ENCODE results near the gene CXXC5. TPM values are rescaled to one million over a fixed set of nuclear protein-coding genes. Genes with fewer than 3 reads are reported as not detected.

The CXXC5 gene
- total RNA-seq, 2 donors from 2014 or later, result 4.7 to 9.0 TPM

DNA sequence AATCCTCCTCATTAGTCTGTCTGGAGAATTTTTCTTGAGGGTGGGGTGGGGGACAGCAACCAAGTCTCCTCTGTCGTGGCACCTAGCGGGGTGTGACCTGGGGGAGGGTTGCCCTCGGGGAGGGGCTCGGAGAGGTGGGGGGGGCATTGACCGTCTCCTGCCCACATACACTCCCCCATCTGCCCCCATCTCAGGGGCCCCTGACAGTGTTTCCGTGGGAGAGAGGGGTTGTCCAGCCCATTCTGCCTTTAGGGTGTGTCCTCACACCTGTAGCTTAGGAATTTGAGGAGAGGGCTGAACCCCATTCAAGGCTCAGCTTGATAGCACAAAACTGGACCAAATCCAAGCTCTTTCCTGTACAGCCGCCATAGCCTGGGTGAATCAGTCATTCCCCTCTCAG is 5.9 kb upstream of the CXXC5 start:
- ATAC-seq, result no peak
- Mint-ChIP-seq H3K4me1 (ENCODE audit: low read depth in 2 of 2) (peaks cover under 1 to 27% of the 10 kb centered on the region in 2 donors), H3K9me3 (no peaks in the 10 kb centered on the region), H3K4me3 (no peak overlapping the region), H3K27ac (peak overlapping the region in 1 of 2 donors; percentile 80), H3K36me3 (no peaks in the 10 kb centered on the region), H3K27me3 (no peaks in the 10 kb centered on the region)
- no peak for DNase-seq (ENCODE audit: low spot score)

DNA sequence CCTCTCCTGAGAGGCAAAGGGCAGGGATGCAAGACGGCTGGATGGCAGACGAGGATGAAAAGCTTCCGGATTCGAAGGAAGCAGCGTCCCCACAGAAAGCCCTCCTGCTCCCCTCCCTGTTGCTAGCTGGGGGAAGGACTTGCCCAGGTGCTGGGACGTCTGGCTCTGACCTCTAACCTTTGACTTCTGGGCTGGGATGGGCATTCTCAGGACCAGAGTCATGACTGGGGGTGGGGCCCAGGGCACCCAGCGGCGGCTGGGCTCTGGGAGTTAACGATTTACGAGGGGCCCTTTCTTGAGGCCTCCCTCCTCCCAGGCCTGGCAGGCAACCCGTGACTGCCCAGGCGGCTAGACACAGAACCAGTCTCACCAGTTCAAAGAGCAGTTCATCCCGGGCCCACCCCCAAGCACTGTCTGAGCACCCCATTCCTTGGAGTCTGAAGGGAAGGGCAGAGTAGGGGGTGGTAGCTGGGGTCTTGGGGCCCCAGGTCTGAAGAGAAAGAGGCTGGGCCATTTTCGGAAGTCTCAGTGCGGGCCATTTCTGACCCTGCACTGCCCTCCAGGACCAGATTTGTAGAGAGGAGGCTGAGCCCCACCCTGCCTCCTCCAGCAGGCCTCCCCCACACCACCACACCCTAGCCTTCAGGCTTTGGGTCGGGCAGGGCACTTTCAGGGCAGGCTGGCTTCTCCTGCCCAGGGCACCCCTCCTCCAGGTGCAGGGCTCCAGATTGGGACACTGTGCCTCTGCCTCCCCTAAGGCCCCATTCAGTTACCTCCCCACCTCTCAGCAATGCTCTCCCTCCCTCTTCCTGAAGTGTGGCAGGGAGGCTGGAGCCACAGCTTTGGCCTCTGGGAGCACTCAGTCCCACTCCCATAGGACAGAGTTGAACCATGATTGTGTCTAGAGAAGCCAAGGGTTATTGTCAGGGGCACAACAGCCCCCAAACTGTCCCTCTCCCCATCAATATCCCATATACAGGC is 5.0 kb upstream of the CXXC5 start:
- Mint-ChIP-seq H3K9me3 (no peaks in the 10 kb centered on the region), H3K36me3 (no peaks in the 10 kb centered on the region), H3K4me1 (ENCODE audit: low read depth in 2 of 2) (peaks cover 0 to 21% of the 10 kb centered on the region in 2 donors), H3K27me3 (no peaks in the 10 kb centered on the region), H3K4me3 (no peak overlapping the region), H3K27ac (peak overlapping the region in 1 of 2 donors; percentile 68)
- DNase-seq (ENCODE audit: low spot score), result no peak
- no peak for ATAC-seq

DNA sequence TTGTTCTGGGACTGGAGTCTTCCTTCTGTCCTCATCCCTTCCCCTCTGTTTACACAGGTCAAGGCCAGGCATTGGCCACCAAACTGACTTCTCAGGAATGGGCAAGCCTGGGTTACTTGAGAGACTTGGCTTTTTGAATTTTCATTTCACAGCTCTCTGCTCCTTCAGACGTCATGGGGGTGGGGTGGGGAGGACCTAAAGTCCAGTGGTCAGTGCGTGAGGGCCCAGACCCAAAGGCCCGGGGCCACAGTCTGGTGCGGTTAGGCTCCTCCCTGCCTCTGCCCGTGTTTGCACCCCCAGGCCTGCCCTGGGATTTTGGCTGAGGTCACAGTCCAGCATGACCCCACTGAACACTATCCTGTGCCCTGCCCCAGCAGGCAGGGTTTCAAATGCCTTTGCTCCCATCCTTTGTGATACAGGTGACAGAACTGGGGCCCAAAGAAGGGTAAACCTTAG is 4.1 kb upstream of the CXXC5 start:
- no peak for ATAC-seq
- H3K27me3 Mint-ChIP-seq, result no peaks in the 10 kb centered on the region
- no peak for DNase-seq (ENCODE audit: low spot score)
- peaks cover 0 to 16% of the 10 kb centered on the region in 2 donors for H3K4me1 Mint-ChIP-seq (ENCODE audit: low read depth in 2 of 2)
- no peaks in the 10 kb centered on the region for H3K9me3 Mint-ChIP-seq
- H3K36me3 Mint-ChIP-seq, result no peaks in the 10 kb centered on the region
- H3K27ac Mint-ChIP-seq, result peak overlapping the region in 1 of 2 donors; percentile 68
- no peak overlapping the region for H3K4me3 Mint-ChIP-seq

DNA sequence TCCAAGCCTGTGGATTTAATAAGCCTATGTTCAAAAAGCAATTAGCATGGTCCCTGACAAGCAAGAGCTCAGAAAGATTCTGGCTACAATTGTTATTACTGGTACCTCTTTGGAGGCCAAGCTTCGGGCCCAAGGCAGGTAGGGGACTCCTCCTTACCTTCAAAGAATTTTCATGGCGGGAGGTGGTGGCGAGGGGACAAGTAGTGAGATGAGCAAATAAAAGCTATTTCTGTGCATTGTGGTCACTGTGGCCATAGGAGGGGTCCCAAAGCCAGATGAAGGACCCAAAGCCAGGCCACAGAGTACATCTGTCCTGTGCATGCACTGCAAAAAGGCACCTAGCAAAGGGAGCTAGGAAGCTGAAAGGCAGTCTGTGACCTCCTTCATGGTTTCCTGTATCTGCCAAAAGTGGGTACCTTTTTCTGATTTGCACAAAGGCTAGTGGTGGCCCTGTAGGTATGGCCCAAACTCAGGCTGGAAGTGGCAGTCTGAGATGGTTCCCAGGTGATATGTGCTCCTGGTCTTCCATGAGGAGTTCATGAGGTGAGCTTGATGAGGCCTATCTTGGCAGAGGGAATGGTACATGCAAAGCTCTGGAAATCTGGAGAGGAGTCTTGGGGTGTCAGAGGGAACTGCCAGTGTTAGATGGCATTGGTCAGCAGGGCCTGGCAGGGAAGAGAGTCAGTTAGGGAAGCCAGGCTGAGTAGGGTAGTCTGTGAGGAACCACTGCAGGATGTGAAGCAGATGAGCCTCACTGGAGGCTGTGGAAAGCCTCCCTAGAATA is 3.3 kb upstream of the CXXC5 start:
- DNase-seq (ENCODE audit: low spot score) (no peak), ATAC-seq (no peak)
- H3K27ac Mint-ChIP-seq, result peak overlapping the region in 1 of 2 donors; percentile 68
- peaks cover 4 to 16% of the 10 kb centered on the region in 2 donors for H3K4me1 Mint-ChIP-seq (ENCODE audit: low read depth in 2 of 2)
- no peaks in the 10 kb centered on the region for H3K36me3 Mint-ChIP-seq
- no peak overlapping the region for H3K4me3 Mint-ChIP-seq
- H3K9me3 Mint-ChIP-seq, result no peaks in the 10 kb centered on the region
- no peaks in the 10 kb centered on the region for H3K27me3 Mint-ChIP-seq

DNA sequence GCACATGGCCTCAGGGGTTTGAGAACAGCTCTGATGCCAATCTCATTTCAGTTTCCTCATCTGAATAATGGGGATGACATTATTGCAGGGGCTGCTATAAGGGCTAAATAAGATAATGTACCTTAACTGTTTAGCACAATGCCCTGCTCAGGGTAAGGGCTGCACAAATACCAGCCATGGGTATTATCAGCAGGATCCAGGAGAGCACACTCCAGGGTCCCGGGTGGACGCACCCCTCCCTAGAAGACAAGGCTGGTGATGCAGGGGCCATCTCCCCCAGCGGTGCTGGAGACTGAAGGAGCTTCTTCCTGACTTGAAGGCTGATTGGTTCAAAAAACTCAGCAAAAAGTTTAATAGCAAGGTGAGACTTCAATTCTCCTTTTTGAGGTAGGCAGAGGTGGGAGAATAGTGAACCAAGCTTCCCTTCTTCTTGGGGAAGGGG is 2.7 kb upstream of the CXXC5 start:
- Mint-ChIP-seq H3K4me3 (no peak overlapping the region), H3K27ac (peak overlapping the region in 1 of 2 donors; percentile 15), H3K9me3 (no peaks in the 10 kb centered on the region), H3K36me3 (no peaks in the 10 kb centered on the region), H3K27me3 (no peaks in the 10 kb centered on the region), H3K4me1 (ENCODE audit: low read depth in 2 of 2) (peaks cover 6 to 18% of the 10 kb centered on the region in 2 donors)
- DNase-seq (ENCODE audit: low spot score), result no peak
- no peak for ATAC-seq

DNA sequence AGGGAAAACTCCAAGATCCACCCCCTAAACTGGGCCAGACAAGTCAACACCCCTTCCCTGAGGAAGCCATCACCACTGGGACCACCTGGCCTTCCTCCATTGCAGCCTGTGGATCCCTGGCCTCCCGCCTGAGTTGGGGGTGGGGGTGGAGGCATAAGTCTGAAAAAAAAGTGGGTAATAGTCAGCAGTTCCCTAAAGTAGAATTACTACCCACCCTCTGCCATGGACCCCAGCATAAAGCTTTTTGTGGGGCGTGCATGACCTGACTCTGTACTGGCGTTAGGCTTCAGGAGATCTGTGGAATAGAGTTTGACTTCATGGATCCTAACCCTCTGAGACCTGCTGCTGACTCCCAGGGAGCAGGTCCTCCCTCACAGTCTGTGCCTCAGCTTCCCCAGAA is 2.0 kb upstream of the CXXC5 start:
- peaks cover 6 to 25% of the 10 kb centered on the region in 2 donors for H3K4me1 Mint-ChIP-seq (ENCODE audit: low read depth in 2 of 2)
- no peak overlapping the region for H3K4me3 Mint-ChIP-seq
- H3K9me3 Mint-ChIP-seq, result no peaks in the 10 kb centered on the region
- no peak for ATAC-seq
- no peaks in the 10 kb centered on the region for H3K36me3 Mint-ChIP-seq
- H3K27me3 Mint-ChIP-seq, result no peaks in the 10 kb centered on the region
- DNase-seq (ENCODE audit: low spot score), result no peak
- H3K27ac Mint-ChIP-seq, result no peak overlapping the region

DNA sequence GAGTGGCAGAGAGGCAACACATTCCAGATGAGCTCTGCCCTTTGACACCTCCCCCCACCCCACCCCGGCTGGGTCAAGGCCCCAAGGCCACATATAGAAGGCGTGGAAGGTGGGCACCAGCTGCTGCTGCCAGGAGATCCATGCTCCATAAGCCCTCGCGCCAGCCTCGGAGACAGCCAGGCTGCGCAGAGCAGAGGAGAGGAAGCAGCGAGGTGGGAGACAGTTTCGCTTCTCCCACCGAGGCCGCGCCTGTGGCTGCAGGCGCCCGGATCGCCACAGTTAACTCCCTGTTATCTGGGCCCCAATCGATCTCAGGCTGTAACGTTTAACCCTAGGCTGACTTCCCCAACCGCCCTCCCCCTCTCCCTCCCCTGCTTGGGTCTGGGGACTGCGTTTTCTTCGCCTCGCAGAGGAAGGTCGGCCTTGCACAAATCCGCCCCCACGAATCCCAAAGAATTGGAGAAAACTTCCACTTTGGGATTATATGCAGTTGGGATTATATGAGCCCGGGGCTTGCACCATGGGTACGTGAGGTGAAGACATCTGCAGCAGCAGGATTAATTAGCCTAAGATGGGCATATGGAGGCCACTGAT is 1.1 kb upstream of the CXXC5 start:
- DNase-seq (ENCODE audit: low spot score), result no peak
- no peak for ATAC-seq
- Mint-ChIP-seq H3K27ac (no peak overlapping the region), H3K27me3 (no peaks in the 10 kb centered on the region), H3K36me3 (no peaks in the 10 kb centered on the region), H3K4me1 (ENCODE audit: low read depth in 2 of 2) (peaks cover 13 to 29% of the 10 kb centered on the region in 2 donors), H3K9me3 (no peaks in the 10 kb centered on the region), H3K4me3 (peak overlapping the region; percentile 48)

DNA sequence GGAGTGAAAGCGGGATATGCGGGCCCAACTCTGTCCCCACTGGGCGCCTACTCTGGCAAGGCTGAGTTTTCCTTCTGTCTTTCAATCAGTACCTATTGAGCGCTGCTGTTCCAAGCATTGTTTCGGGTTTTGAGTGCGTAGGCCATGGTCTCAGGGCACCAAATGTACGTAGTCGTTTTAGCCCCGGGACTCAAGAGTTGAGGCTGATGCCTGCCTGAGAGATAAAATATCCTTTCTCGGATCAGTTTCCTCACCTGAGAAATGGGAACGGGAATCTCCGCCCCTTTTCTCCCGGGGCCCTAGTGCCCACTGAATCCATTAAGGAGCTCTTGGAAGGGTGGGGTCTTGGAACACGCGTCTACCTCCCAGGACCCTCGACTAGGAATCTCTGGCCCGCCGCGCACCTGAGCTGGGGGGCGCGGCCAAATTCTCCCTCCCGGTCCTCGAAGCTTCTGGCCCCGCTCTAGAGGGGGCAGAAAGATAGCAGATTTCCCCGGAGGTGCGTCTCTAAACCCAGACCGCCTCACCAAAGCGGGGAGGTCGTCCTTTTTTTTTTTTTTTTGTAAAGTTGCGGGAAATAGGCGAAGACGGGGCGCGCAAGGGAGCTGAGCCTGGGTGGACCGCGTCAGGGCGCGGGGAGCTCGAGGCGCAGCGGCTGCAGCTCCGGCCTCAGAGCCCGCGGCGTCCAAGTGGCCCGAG is 494 bp upstream of the CXXC5 start:
- H3K27ac Mint-ChIP-seq, result no peak overlapping the region
- H3K4me3 Mint-ChIP-seq, result peak overlapping the region; percentile 48
- H3K9me3 Mint-ChIP-seq, result no peaks in the 10 kb centered on the region
- no peaks in the 10 kb centered on the region for H3K36me3 Mint-ChIP-seq
- H3K4me1 Mint-ChIP-seq (ENCODE audit: low read depth in 2 of 2), result peaks cover 20 to 36% of the 10 kb centered on the region in 2 donors
- H3K27me3 Mint-ChIP-seq, result no peaks in the 10 kb centered on the region
- DNase-seq (ENCODE audit: low spot score) (peak; percentile 40), ATAC-seq (no peak)

DNA sequence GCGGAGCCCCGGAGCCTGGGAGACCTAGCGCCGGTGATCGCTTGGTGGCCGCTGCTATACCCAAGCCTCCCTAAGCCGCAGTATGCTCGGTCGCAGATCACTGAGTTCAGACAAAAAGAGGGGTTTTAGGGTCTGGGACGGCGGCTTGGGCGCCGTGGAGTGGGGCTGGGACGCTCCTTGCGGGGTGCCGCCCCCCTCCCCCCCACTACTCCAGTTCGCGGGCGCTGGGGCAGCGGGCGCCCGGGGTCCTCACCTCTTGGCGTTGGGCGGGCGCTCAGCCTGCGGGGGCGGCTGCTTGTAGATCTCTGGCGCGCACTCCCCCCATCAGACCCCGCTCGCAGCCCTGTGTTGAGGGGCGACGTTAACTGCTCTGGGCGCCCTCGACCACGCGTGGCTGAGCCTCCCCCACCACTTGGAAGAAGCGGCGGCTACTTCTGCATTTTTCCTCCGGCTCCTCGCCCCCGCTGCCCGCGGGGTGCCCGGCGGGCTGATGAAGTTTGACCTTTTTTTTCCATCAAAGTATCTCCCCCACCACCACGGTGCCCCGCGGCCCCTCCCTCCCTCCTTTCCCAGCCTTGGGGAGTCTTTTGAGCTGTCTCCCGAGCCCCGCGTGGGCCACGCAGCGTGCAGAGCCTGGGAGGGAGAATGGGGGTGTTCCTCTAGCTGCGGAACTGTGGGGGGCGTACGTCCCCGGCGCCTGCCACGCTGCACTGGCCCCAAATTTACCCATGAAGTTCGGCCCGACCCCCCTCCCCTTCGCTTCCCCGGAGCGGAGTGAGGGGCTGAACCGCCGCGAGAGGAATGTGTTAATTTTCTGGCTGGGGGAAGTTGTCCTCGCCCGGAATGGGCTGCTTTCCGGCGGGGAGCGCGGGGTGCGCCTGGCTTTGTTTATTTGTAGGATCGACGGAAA is 1.2 kb downstream of the CXXC5 start:
- Mint-ChIP-seq H3K4me1 (ENCODE audit: low read depth in 2 of 2) (peaks cover 35 to 48% of the 10 kb centered on the region in 2 donors), H3K27me3 (no peaks in the 10 kb centered on the region), H3K27ac (peak overlapping the region; percentile 57 to 94), H3K9me3 (no peaks in the 10 kb centered on the region), H3K4me3 (peak overlapping the region; percentile 96), H3K36me3 (no peaks in the 10 kb centered on the region)
- DNase-seq (ENCODE audit: low spot score) (no peak), ATAC-seq (no peak)

DNA sequence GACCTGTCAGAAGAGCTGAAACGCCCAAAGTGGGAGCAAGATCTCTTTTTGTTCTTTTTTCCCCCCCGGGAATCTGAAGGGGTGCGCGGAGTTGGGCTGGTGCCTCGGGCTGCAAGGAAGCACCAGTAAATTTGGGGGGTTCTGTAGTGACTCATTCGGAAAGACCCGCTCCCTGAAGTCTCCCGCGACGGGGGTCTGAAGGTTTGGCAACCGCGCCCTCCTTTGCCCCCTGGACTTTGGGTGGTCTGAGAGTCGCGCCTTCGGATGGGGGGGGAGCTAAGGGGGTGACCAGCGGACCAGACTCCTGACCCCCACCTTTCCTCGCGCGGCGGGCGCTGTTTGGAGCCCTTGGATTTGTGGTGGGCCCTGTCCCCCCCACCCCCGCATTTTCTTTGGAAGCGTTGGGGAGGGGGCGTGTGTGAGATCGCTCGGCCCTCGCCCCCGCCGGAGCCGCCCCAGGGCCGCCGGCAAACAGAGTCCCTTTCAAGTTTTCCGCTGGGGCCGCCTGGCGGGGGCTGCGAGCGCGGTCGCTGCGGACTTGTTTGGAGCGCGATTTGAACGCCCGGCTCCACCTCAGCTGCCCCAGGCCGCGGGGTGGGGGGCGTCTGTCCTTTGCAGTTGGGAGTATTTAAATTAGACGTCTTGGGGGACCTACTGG is 2.0 kb downstream of the CXXC5 start:
- Mint-ChIP-seq H3K4me3 (peak overlapping the region; percentile 96), H3K9me3 (no peaks in the 10 kb centered on the region), H3K36me3 (no peaks in the 10 kb centered on the region), H3K27me3 (no peaks in the 10 kb centered on the region), H3K27ac (peak overlapping the region; percentile 57 to 94), H3K4me1 (ENCODE audit: low read depth in 2 of 2) (peaks cover 40 to 51% of the 10 kb centered on the region in 2 donors)
- no peak for DNase-seq (ENCODE audit: low spot score)
- no peak for ATAC-seq

DNA sequence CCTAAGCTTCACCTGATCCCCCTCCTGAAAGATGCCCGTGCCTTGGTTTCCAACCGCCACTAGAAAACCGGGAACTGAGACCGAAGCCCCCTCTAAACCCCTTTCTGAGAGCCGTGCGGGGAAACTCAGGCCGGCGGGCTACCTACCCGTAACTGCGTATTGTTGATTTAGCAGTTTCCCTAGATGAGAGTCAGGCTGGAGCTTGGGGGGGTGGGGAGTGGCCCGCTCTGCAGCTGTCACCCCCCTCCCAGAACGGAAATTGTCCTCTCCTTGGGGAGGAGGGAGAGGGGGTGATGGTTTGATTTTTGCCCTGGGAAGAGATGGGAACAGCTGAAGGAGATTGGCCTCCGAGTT is 2.5 kb downstream of the CXXC5 start:
- DNase-seq (ENCODE audit: low spot score) (no peak), ATAC-seq (no peak)
- Mint-ChIP-seq H3K27ac (peak overlapping the region in 1 of 2 donors; percentile 37), H3K4me3 (peak overlapping the region; percentile 96), H3K4me1 (ENCODE audit: low read depth in 2 of 2) (peaks cover 45 to 55% of the 10 kb centered on the region in 2 donors), H3K9me3 (no peaks in the 10 kb centered on the region), H3K27me3 (no peaks in the 10 kb centered on the region), H3K36me3 (no peaks in the 10 kb centered on the region)
